HEK293 (cell line): ENCODE measurements around the gene ITGB6.

Experiments used
- CTCF ChIA-PET: fragments of 350-600 bp; formaldehyde crosslinking; extraction: SDS; loops from one replicate; lab custom pipeline; 2021; ENCODE audit warnings: antibody characterized with exemption; lab: Yijun Ruan, JAX
- POLR2A ChIA-PET: fragments of 300-600 bp; formaldehyde crosslinking; extraction: SDS; loops from one replicate; lab custom pipeline; 2020; ENCODE audit warnings: antibody characterized with exemption, inconsistent platforms; lab: Yijun Ruan, JAX
- H3K27ac ChIP-seq: fragments of 200-500 bp; sonication (Bioruptor generic); 2 replicates; pipeline ENCODE4 v1.5.1; 2014; ENCODE audit warnings: low read depth, low read length, control low read depth, inconsistent platforms; ENCODE audit errors: extremely low read depth
- H3K36me3 ChIP-seq, 2 experiments: fragments of 200-500 bp in 1 of 2; sonication (Bioruptor generic) in 1 of 2; 1 replicate in 1 of 2; 2 replicates in 1 of 2; pipeline ENCODE4 v1.5.1; 2014 to 2017; ENCODE audit warnings: inconsistent platforms in 2 of 2, low read length in 2 of 2; ENCODE audit not compliant: control insufficient read depth in 2 of 2, insufficient read depth in 1 of 2
- H3K4me1 ChIP-seq: fragments of 200-500 bp; sonication (Bioruptor generic); 2 replicates; pipeline ENCODE4 v1.5.1; 2014; ENCODE audit warnings: mild to moderate bottlenecking, low read length, inconsistent platforms; ENCODE audit not compliant: control insufficient read depth, insufficient read depth
- H3K4me3 ChIP-seq: 2 replicates; pipeline ENCODE4 v1.5.1; 2011; ENCODE audit warnings: low read depth, mild to moderate bottlenecking, control low read depth, low read length, moderate library complexity
- H3K9me3 ChIP-seq: fragments of 200-500 bp; sonication (Bioruptor generic); 2 replicates; pipeline ENCODE4 v1.5.1; 2014; ENCODE audit warnings: low read depth, low read length, inconsistent platforms; ENCODE audit not compliant: control insufficient read depth, insufficient read depth
- IKZF3 ChIP-seq: fragments of 450-650 bp; IDR thresholded peaks from 2 replicates; pipeline ENCODE4 v1.5.0; 2018; ENCODE audit warnings: missing biosample characterization, mild to moderate bottlenecking, missing genetic modification characterization, moderate library complexity
- KLF8 ChIP-seq: fragments of 450-650 bp; formaldehyde crosslinking; IDR thresholded peaks from 2 replicates; pipeline ENCODE4 v1.5.1; 2016; ENCODE audit warnings: missing biosample characterization, missing genetic modification characterization
- SALL2 ChIP-seq: fragments of 450-650 bp; formaldehyde crosslinking; IDR thresholded peaks from 2 replicates; pipeline ENCODE4 v1.5.0; 2017; ENCODE audit warnings: missing biosample characterization, mild to moderate bottlenecking, missing genetic modification characterization, borderline replicate concordance
- TRIM28 ChIP-seq: IDR thresholded peaks from 2 replicates; pipeline ENCODE4 v1.6.1; 2011; ENCODE audit warnings: low read length, control low read depth, borderline replicate concordance
- ZBTB48 ChIP-seq: fragments of 450-650 bp; formaldehyde crosslinking; IDR thresholded peaks from 2 replicates; pipeline ENCODE4 v1.5.1; 2016; ENCODE audit warnings: missing biosample characterization, missing genetic modification characterization
- ZBTB6 ChIP-seq: fragments of 450-650 bp; formaldehyde crosslinking; IDR thresholded peaks from 2 replicates; pipeline ENCODE4 v1.5.1; 2017; ENCODE audit warnings: missing biosample characterization, missing genetic modification characterization
- ZNF16 ChIP-seq: fragments of 450-650 bp; formaldehyde crosslinking; IDR thresholded peaks from 2 replicates; pipeline ENCODE4 v1.5.1; 2016; ENCODE audit warnings: low read depth, missing biosample characterization, missing genetic modification characterization
- ZNF2 ChIP-seq: fragments of 450-650 bp; formaldehyde crosslinking; IDR thresholded peaks from 2 replicates; pipeline ENCODE4 v1.5.1; 2016; ENCODE audit warnings: missing biosample characterization, missing genetic modification characterization
- ZNF341 ChIP-seq: fragments of 450-650 bp; formaldehyde crosslinking; IDR thresholded peaks from 2 replicates; pipeline ENCODE4; 2016; ENCODE audit warnings: low read depth, missing biosample characterization, missing genetic modification characterization
- ZNF398 ChIP-seq: fragments of 450-650 bp; formaldehyde crosslinking; IDR thresholded peaks from 2 replicates; pipeline ENCODE4 v1.5.1; 2017; ENCODE audit warnings: missing biosample characterization, missing genetic modification characterization
- ZNF48 ChIP-seq: fragments of 450-650 bp; formaldehyde crosslinking; IDR thresholded peaks from 2 replicates; pipeline ENCODE4 v1.5.1; 2016; ENCODE audit warnings: missing biosample characterization, missing genetic modification characterization
- ZNF518A ChIP-seq: fragments of 450-650 bp; formaldehyde crosslinking; conservative IDR thresholded peaks from 2 replicates; pipeline ENCODE4 v1.5.1; 2016; ENCODE audit warnings: low read depth, missing biosample characterization, missing genetic modification characterization
- ZNF555 ChIP-seq: fragments of 450-650 bp; formaldehyde crosslinking; conservative IDR thresholded peaks from 2 replicates; pipeline ENCODE4 v1.5.1; 2017; ENCODE audit warnings: missing biosample characterization, mild to moderate bottlenecking, missing genetic modification characterization, inconsistent platforms
- ZNF654 ChIP-seq: fragments of 450-650 bp; formaldehyde crosslinking; IDR thresholded peaks from 2 replicates; pipeline ENCODE4 v1.5.1; 2016; ENCODE audit warnings: low read depth, missing biosample characterization, missing genetic modification characterization
- ZNF785 ChIP-seq: fragments of 450-650 bp; formaldehyde crosslinking; IDR thresholded peaks from 2 replicates; pipeline ENCODE4 v1.5.1; 2016; ENCODE audit warnings: missing biosample characterization, missing genetic modification characterization
- TF ChIP-seq, protein P1 (sequence below): fragments of 450-650 bp; formaldehyde crosslinking; IDR thresholded peaks from 2 replicates; pipeline ENCODE4 v1.5.1; 2016; ENCODE audit warnings: missing biosample characterization, missing genetic modification characterization
- TF ChIP-seq, protein P2 (sequence below): fragments of 450-650 bp; formaldehyde crosslinking; conservative IDR thresholded peaks from 2 replicates; pipeline ENCODE4 v1.5.1; 2016; ENCODE audit warnings: low read depth, missing biosample characterization, missing genetic modification characterization
- TF ChIP-seq, protein P3 (sequence below): fragments of 450-650 bp; formaldehyde crosslinking; IDR thresholded peaks from 2 replicates; pipeline ENCODE4 v1.5.1; 2016; ENCODE audit warnings: missing biosample characterization, missing genetic modification characterization

Gene ITGB6

GRCh38 chr2:160110674-160111239 lies 89.3 kb downstream of the ITGB6 start:
- H3K27ac ChIP-seq: no peak overlapping the region
- POLR2A ChIA-PET: interaction anchor here (0.9 kb wide), 1 partner anchor 159 kb away, joined by 3 read pairs; no protein-coding TSS in a partner anchor
- no peaks in the 10 kb centered on the region for H3K36me3 ChIP-seq
- CTCF ChIA-PET: interaction anchor here (0.5 to 3.9 kb wide), 36 partner anchors 10 to 1836 kb away, joined by 3 to 26 read pairs (median 4); no protein-coding TSS in a partner anchor
- no peak overlapping the region for H3K4me3 ChIP-seq
- H3K9me3 ChIP-seq: no peaks in the 10 kb centered on the region
- TF ChIP-seq SALL2 (no peak), ZNF785 (tag by site-specific recombination) (no peak), ZNF518A (tag by site-specific recombination) (no peak), ZNF2 (tag by site-specific recombination) (no peak)
- TF ChIP-seq, protein P1, sequence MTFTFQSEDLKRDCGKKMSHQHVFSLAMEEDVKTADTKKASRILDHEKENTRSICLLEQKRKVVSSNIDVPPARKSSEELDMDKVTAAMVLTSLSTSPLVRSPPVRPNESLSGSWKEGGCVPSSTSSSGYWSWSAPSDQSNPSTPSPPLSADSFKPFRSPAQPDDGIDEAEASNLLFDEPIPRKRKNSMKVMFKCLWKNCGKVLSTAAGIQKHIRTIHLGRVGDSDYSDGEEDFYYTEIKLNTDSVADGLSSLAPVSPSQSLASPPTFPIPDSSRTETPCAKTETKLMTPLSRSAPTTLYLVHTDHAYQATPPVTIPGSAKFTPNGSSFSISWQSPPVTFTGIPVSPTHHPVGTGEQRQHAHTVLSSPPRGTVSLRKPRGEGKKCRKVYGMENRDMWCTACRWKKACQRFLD (tag by site-specific recombination): no peak
- no peaks in the 10 kb centered on the region for H3K4me1 ChIP-seq

DNA sequence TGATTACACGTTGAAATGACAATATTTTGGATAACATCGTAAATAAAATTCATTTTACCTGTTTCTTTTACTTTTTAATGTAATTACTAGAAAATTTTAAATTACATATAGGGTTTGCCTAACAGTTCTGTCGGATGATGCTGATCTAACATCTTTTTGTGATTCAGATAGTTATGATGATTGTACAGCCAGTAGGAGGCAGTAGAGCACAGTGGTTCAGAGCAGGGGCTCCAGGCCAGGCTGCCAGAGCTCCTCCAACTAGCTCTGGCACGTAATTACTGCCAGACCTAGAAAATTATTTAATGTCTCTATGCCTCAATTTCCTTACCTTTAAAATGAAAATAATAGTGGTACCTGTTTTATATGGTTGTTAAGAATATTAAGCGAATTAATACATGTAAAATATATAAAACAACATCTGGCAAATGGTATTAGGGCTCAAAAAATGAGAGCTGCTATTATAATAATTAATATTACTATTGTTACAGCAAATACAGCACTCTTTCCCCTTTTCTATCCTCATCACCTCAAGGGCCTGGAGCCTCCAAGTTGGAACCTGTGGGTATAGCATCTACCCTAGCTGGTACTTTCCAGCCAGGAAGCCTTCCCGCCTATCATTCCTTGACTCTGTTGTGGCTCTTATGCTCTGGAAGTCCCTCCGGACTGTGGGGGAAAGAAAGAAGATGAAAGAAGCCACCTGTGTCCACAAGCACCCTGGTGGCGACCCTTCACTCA lies 90.0 kb downstream of the ITGB6 start:
- Histone ChIP-seq H3K4me1 (no peaks in the 10 kb centered on the region), H3K4me3 (no peak overlapping the region), H3K36me3 (no peaks in the 10 kb centered on the region), H3K27ac (no peak overlapping the region), H3K9me3 (no peaks in the 10 kb centered on the region)
- ChIA-PET CTCF (interaction anchor here (0.5 to 3.9 kb wide), 51 partner anchors 9 to 1174 kb away, joined by 3 to 26 read pairs (median 4); no protein-coding TSS in a partner anchor), POLR2A (interaction anchor here (0.9 kb wide), 1 partner anchor 160 kb away, joined by 3 read pairs; no protein-coding TSS in a partner anchor)
- TF ChIP-seq, protein P2, sequence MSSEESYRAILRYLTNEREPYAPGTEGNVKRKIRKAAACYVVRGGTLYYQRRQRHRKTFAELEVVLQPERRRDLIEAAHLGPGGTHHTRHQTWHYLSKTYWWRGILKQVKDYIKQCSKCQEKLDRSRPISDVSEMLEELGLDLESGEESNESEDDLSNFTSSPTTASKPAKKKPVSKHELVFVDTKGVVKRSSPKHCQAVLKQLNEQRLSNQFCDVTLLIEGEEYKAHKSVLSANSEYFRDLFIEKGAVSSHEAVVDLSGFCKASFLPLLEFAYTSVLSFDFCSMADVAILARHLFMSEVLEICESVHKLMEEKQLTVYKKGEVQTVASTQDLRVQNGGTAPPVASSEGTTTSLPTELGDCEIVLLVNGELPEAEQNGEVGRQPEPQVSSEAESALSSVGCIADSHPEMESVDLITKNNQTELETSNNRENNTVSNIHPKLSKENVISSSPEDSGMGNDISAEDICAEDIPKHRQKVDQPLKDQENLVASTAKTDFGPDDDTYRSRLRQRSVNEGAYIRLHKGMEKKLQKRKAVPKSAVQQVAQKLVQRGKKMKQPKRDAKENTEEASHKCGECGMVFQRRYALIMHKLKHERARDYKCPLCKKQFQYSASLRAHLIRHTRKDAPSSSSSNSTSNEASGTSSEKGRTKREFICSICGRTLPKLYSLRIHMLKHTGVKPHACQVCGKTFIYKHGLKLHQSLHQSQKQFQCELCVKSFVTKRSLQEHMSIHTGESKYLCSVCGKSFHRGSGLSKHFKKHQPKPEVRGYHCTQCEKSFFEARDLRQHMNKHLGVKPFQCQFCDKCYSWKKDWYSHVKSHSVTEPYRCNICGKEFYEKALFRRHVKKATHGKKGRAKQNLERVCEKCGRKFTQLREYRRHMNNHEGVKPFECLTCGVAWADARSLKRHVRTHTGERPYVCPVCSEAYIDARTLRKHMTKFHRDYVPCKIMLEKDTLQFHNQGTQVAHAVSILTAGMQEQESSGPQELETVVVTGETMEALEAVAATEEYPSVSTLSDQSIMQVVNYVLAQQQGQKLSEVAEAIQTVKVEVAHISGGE (tag by site-specific recombination): no peak
- TF ChIP-seq ZNF555: no peak
- no peak for TF ChIP-seq IKZF3
- no peak for TF ChIP-seq ZNF398 (tag by site-specific recombination)
- TF ChIP-seq ZNF341: no peak
- TF ChIP-seq, protein P3, sequence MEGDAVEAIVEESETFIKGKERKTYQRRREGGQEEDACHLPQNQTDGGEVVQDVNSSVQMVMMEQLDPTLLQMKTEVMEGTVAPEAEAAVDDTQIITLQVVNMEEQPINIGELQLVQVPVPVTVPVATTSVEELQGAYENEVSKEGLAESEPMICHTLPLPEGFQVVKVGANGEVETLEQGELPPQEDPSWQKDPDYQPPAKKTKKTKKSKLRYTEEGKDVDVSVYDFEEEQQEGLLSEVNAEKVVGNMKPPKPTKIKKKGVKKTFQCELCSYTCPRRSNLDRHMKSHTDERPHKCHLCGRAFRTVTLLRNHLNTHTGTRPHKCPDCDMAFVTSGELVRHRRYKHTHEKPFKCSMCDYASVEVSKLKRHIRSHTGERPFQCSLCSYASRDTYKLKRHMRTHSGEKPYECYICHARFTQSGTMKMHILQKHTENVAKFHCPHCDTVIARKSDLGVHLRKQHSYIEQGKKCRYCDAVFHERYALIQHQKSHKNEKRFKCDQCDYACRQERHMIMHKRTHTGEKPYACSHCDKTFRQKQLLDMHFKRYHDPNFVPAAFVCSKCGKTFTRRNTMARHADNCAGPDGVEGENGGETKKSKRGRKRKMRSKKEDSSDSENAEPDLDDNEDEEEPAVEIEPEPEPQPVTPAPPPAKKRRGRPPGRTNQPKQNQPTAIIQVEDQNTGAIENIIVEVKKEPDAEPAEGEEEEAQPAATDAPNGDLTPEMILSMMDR (tag by site-specific recombination): peak; percentile 54
- no peak for TF ChIP-seq ZNF16
- no peak for TF ChIP-seq ZBTB48 (tag by site-specific recombination)
- no peak for TF ChIP-seq TRIM28
- no peak for TF ChIP-seq ZNF48 (tag by site-specific recombination)
- peak; percentile 78 for TF ChIP-seq ZNF654 (tag by site-specific recombination)
- no peak for TF ChIP-seq KLF8 (tag by site-specific recombination)
- peak; percentile 42; the same call in 1 of the 2 replicates for TF ChIP-seq ZBTB6 (tag by site-specific recombination)
